Muscle of arm (tissue), 12 donors: ENCODE measurements around the gene NPC1. TPM values are rescaled to one million over a fixed set of nuclear protein-coding genes. Genes with fewer than 3 reads are reported as not detected.
"Not testable (repeated sequence)": the region's sequence is repeated elsewhere in the genome, so short reads cannot be mapped to it uniquely, and the experiment has no call there.

Experiments used
- DNase-seq: peaks from one replicate; pipeline ENCODE4 v3.0.0-alpha.2; 2013
- polyA plus RNA-seq, 12 donors: library from polyadenylated mRNA; unstranded; fragments of 120-200 nt; gene quantifications; one replicate each; pipeline ENCODE4 v1.2.1, GENCODE V29; 2013; ENCODE audit not compliant: insufficient read length in 12 of 12

The NPC1 gene
- polyA plus RNA-seq, 12 donors = 17.6 to 31.4 (median 27.0) TPM; not detected in 1

- DNase-seq = no peak
Observed at GRCh38 chr18:23578067-23578701, 8.1 kb downstream of the NPC1 start.

- not testable (repeated sequence) for DNase-seq
Observed at GRCh38 chr18:23577521-23577920, 8.8 kb downstream of the NPC1 start.

GRCh38 chr18:23575309-23575651, 11.0 kb downstream of the NPC1 start:
- DNase-seq = no peak

GRCh38 chr18:23574611-23575308, 11.5 kb downstream of the NPC1 start:
- DNase-seq = no peak

- DNase-seq = no peak
Observed at GRCh38 chr18:23573626-23574431, 12.5 kb downstream of the NPC1 start.

- DNase-seq = no peak
Observed at GRCh38 chr18:23573020-23573419, 13.3 kb downstream of the NPC1 start.

- DNase-seq = no peak
Observed at GRCh38 chr18:23572570-23572969, 13.7 kb downstream of the NPC1 start.

- no peak for DNase-seq
Observed at GRCh38 chr18:23572012-23572411, 14.3 kb downstream of the NPC1 start.

- no peak for DNase-seq
Observed at GRCh38 chr18:23570912-23571504, 15.3 kb downstream of the NPC1 start.

- DNase-seq = no peak
Observed at GRCh38 chr18:23569299-23570063, 16.8 kb downstream of the NPC1 start.

- DNase-seq = no peak
Observed at GRCh38 chr18:23568281-23569138, 17.8 kb downstream of the NPC1 start.

- no peak for DNase-seq
Observed at GRCh38 chr18:23567671-23568070, 18.6 kb downstream of the NPC1 start.

GRCh38 chr18:23565916-23566547, 20.3 kb downstream of the NPC1 start:
- DNase-seq = no peak

GRCh38 chr18:23563377-23564043, 22.8 kb downstream of the NPC1 start:
- no peak for DNase-seq

- no peak for DNase-seq
Observed at GRCh38 chr18:23560186-23560585, 26.1 kb downstream of the NPC1 start.

GRCh38 chr18:23557511-23557910, 28.8 kb downstream of the NPC1 start:
- DNase-seq = not testable (repeated sequence)

- DNase-seq = no peak
Observed at GRCh38 chr18:23556145-23556780, 30.0 kb downstream of the NPC1 start.

GRCh38 chr18:23553887-23554286, 32.4 kb downstream of the NPC1 start:
- no peak for DNase-seq

GRCh38 chr18:23552505-23552904, 33.8 kb downstream of the NPC1 start:
- no peak for DNase-seq
